K562 (cell line): ENCODE data around the gene VDAC2. TPM values are rescaled to one million over a fixed set of nuclear protein-coding genes. Genes with fewer than 3 reads are reported as not detected.
A peak's percentile ranks its signal among the peaks of the same experiment; 100 is the strongest.

Experiments
- CREM ChIP-seq: IDR thresholded peaks from 2 replicates; pipeline ENCODE4 v1.6.1; 2014; ENCODE audit warnings: antibody characterized with exemption, low read depth
- HCFC1 ChIP-seq: IDR thresholded peaks from 2 replicates; pipeline ENCODE4 v1.6.1; 2012; ENCODE audit warnings: low read depth, low read length, improper control_type of control experiment
- HDAC3 ChIP-seq: fragments of 450-650 bp; IDR thresholded peaks from 2 replicates; pipeline ENCODE4 v1.6.1; 2018; ENCODE audit warnings: borderline replicate concordance, mild to moderate bottlenecking, moderate library complexity; ENCODE audit not compliant: partially characterized antibody
- KDM5B ChIP-seq: fragments of 200-600 bp; sonication (generic); IDR thresholded peaks from 2 replicates; pipeline ENCODE4 v1.6.1; 2012; ENCODE audit warnings: low read depth, mild to moderate bottlenecking, moderate library complexity, low read length, control low read depth, inconsistent platforms; ENCODE audit not compliant: insufficient replicate concordance
- NBN ChIP-seq: fragments of 450-650 bp; IDR thresholded peaks from 2 replicates; pipeline ENCODE4 v1.6.1; 2016; ENCODE audit warnings: low read depth, mild to moderate bottlenecking
- NFE2 ChIP-seq: IDR thresholded peaks from 2 replicates; pipeline ENCODE4 v1.6.1; 2014; ENCODE audit warnings: antibody characterized with exemption, low read depth
- NKRF ChIP-seq: fragments of 450-650 bp; IDR thresholded peaks from 2 replicates; pipeline ENCODE4 v1.6.1; 2016; ENCODE audit warnings: borderline replicate concordance
- PHF8 ChIP-seq: fragments of 200-600 bp; sonication (generic); IDR thresholded peaks from 2 replicates; pipeline ENCODE4 v1.6.1; 2012; ENCODE audit warnings: mixed run types, mild to moderate bottlenecking, inconsistent platforms, low read length, moderate library complexity, borderline replicate concordance
- PPARD ChIP-seq: fragments of 250-450 bp; sonication (Bioruptor Pico); IDR thresholded peaks from 2 replicates; pipeline ENCODE4 v1.8.0; 2022; ENCODE audit warnings: inconsistent platforms, mild to moderate bottlenecking, moderate library complexity
- RBM25 ChIP-seq: fragments of 200-400 bp; formaldehyde crosslinking; IDR thresholded peaks from 2 replicates; pipeline ENCODE4 v1.6.1; 2018; ENCODE audit warnings: low read length, low read depth, moderate library complexity; ENCODE audit not compliant: severe bottlenecking
- RCOR1 ChIP-seq, 2 experiments: IDR thresholded peaks; 2 replicates each; pipeline ENCODE4 v1.6.1; 2012; ENCODE audit warnings: low read depth in 2 of 2, low read length in 2 of 2, borderline replicate concordance in 1 of 2, improper control_type of control experiment in 1 of 2
- SAFB2 ChIP-seq: fragments of 200-400 bp; formaldehyde crosslinking; IDR thresholded peaks from 2 replicates; pipeline ENCODE4 v1.6.1; 2018; ENCODE audit warnings: borderline replicate concordance, low read length, low read depth, moderate library complexity; ENCODE audit not compliant: severe bottlenecking
- SMARCA4 ChIP-seq: fragments of 450-650 bp; IDR thresholded peaks from 2 replicates; pipeline ENCODE4 v1.6.1; 2016
- TCF15 ChIP-seq: fragments of 250-450 bp; sonication (Bioruptor Pico); IDR thresholded peaks from 2 replicates; pipeline ENCODE4 v1.8.0; 2022; ENCODE audit warnings: moderate library complexity, mild to moderate bottlenecking, inconsistent platforms
- TCF7 ChIP-seq: sonication (generic); IDR thresholded peaks from 2 replicates; pipeline ENCODE4 v1.6.1; 2016; ENCODE audit warnings: antibody characterized with exemption, borderline replicate concordance
- ZBTB8A ChIP-seq: fragments of 450-650 bp; IDR thresholded peaks from 2 replicates; pipeline ENCODE4 v1.6.1; 2018; ENCODE audit warnings: mild to moderate bottlenecking, moderate library complexity; ENCODE audit not compliant: partially characterized antibody
- ZFPM2 ChIP-seq: fragments of 250-450 bp; sonication (Bioruptor Pico); IDR thresholded peaks from 2 replicates; pipeline ENCODE4 v1.5.1; 2022; ENCODE audit warnings: mild to moderate bottlenecking
- ZNF143 ChIP-seq: sonication (generic); formaldehyde crosslinking; IDR thresholded peaks from 2 replicates; pipeline ENCODE4 v1.9.0; 2022; ENCODE audit warnings: mild to moderate bottlenecking, missing genetic modification reagents
- ZNF277 ChIP-seq: fragments of 250-450 bp; sonication (Bioruptor Pico); IDR thresholded peaks from 2 replicates; pipeline ENCODE4 v1.8.0; 2022; ENCODE audit warnings: inconsistent platforms, mild to moderate bottlenecking, moderate library complexity, borderline replicate concordance
- ZNF431 ChIP-seq: sonication (generic); formaldehyde crosslinking; IDR thresholded peaks from 2 replicates; pipeline ENCODE4 v1.8.0; 2022; ENCODE audit warnings: mild to moderate bottlenecking, missing genetic modification reagents
- ZNF707 ChIP-seq: fragments of 250-450 bp; sonication (Bioruptor Pico); conservative IDR thresholded peaks from 2 replicates; pipeline ENCODE4 v1.8.0; 2022; ENCODE audit warnings: inconsistent platforms, mild to moderate bottlenecking, moderate library complexity
- ZNF75A ChIP-seq: fragments of 450-650 bp; formaldehyde crosslinking; IDR thresholded peaks from 2 replicates; pipeline ENCODE4 v1.4.0; 2020; ENCODE audit warnings: mild to moderate bottlenecking
- ZNF76 ChIP-seq: fragments of 250-450 bp; sonication (Bioruptor Pico); IDR thresholded peaks from 2 replicates; pipeline ENCODE4 v1.4.0; 2020; ENCODE audit warnings: mild to moderate bottlenecking, moderate library complexity, borderline replicate concordance
- polyA plus RNA-seq, 8 experiments: library from polyadenylated mRNA; depleted of rRNA in 4 of 8; stranded (reverse) in 5 of 8; unstranded in 3 of 8; fragments of >200 nt; fragmentation: Nextera tagmentation in 2 of 8; fragmentation: Illumina TruSeq in 1 of 8; extraction: Ambion mirVana in 2 of 8; extraction: Trizol in 1 of 8; gene quantifications; 2 replicates each; pipeline versions ENCODE4 v1.2.1 to v1.2.3, GENCODE V29; 2011 to 2014; ENCODE audit warnings: inconsistent platforms in 1 of 8, missing spikeins in 1 of 8
- total RNA-seq, 7 experiments: library from RNA; depleted of rRNA in 6 of 7; stranded (reverse); fragments of >200 nt in 6 of 7; fragmentation: Illumina TruSeq in 2 of 7; extraction: Trizol in 2 of 7; gene quantifications; 2 replicates each; pipeline versions ENCODE4 v1.2.1 to v1.2.3, GENCODE V29; 2011 to 2021; ENCODE audit warnings: low replicate concordance in 1 of 7

VDAC2 gene
- total and polyA plus RNA-seq, 9 of the 15 experiments (the other 6 are each of a cell fraction or from before 2014, with no cell fraction given): 139 to 450 (median 250) TPM

- TF ChIP-seq ZNF277: no peak
- TF ChIP-seq TCF15 (CRISPR knock-in tag): no peak
- no peak for TF ChIP-seq ZNF143
- TF ChIP-seq PHF8: no peak; the same call in 1 of the 2 replicates
- no peak for TF ChIP-seq PPARD (CRISPR knock-in tag)
- TF ChIP-seq SMARCA4: peak; percentile 98
- no peak for TF ChIP-seq ZFPM2 (CRISPR knock-in tag)
- no peak for TF ChIP-seq ZNF707
- TF ChIP-seq KDM5B: no peak
- peak; percentile 61 to 98; a peak in 3 of 4 replicates for TF ChIP-seq RCOR1 (IDR thresholded peaks at IDR 0.05; ENCODE audit: borderline replicate concordance in 1 of 2, low read depth in 2 of 2, low read length in 2 of 2)
- no peak for TF ChIP-seq NKRF
- TF ChIP-seq HCFC1: no peak; the same call in 1 of the 2 replicates
- no peak for TF ChIP-seq ZNF76 (CRISPR knock-in tag)
- TF ChIP-seq NBN: peak; percentile 72; the same call in 1 of the 2 replicates
- no peak for TF ChIP-seq RBM25
- no peak for TF ChIP-seq SAFB2
- TF ChIP-seq ZNF75A (CRISPR knock-in tag): no peak
- no peak for TF ChIP-seq ZBTB8A
- no peak for TF ChIP-seq TCF7
- peak; percentile 94 for TF ChIP-seq NFE2
- TF ChIP-seq ZNF431: no peak
- peak; percentile 60 for TF ChIP-seq HDAC3
- peak; percentile 87 for TF ChIP-seq CREM
Observed at GRCh38 chr10:75191821-75192568, 18.6 kb upstream of the VDAC2 start (continued).
